ENCODE data around the gene STX16.

GRCh38 chr20:58656831-58657230 is 5.7 kb downstream of the STX16 start:
- TF ChIP-seq CTCF (IDR thresholded peaks at IDR 0.05) (no peak), POLR2A (IDR thresholded peaks at IDR 0.05) (no peak)
